DND-41 (cell line): Measurements from ENCODE around the gene WWP2.

ENCODE experiments used
- ATAC-seq: fragments of 200-7000 bp; cut with Tn5 transposase; 3 replicates; pipeline ENCODE4 v1.9.1; 2021; ENCODE audit warnings: low read depth; ENCODE audit not compliant: insufficient read depth
- DNase-seq: peaks from one replicate; pipeline ENCODE4 v3.0.0-alpha.2; 2020
- H2AFZ ChIP-seq: 2 replicates; pipeline ENCODE4 v1.6.0; 2012; ENCODE audit warnings: low read depth, low read length
- H3K27ac ChIP-seq: 2 replicates; pipeline ENCODE4 v1.5.1; 2012; ENCODE audit warnings: low read length, inconsistent platforms
- H3K27me3 ChIP-seq: fragments of 200-600 bp; sonication (generic); 2 replicates; pipeline ENCODE4 v1.6.0; 2012; ENCODE audit warnings: low read length, mild to moderate bottlenecking, inconsistent platforms; ENCODE audit not compliant: insufficient read depth, poor library complexity
- H3K36me3 ChIP-seq: 2 replicates; pipeline ENCODE4 v1.5.1; 2012; ENCODE audit warnings: low read length, inconsistent platforms; ENCODE audit not compliant: insufficient read depth
- H3K4me1 ChIP-seq: 2 replicates; pipeline ENCODE4 v1.5.1; 2012; ENCODE audit warnings: mild to moderate bottlenecking, low read length; ENCODE audit not compliant: insufficient read depth
- H3K4me2 ChIP-seq: 2 replicates; pipeline ENCODE4 v1.6.0; 2012; ENCODE audit warnings: mild to moderate bottlenecking, moderate library complexity, low read length, inconsistent platforms; ENCODE audit not compliant: insufficient read depth
- H3K4me3 ChIP-seq, 2 experiments: fragments of 200-600 bp in 1 of 2; shearing (Covaris generic) in 1 of 2; 2 replicates each; pipeline ENCODE4 v1.5.1; 2012 to 2016; ENCODE audit warnings: inconsistent platforms in 2 of 2, low read length in 2 of 2, mild to moderate bottlenecking in 2 of 2, low read depth in 1 of 2, moderate library complexity in 1 of 2
- H3K79me2 ChIP-seq: 2 replicates; pipeline ENCODE4 v1.6.0; 2012; ENCODE audit warnings: low read length, inconsistent platforms; ENCODE audit not compliant: insufficient read depth
- H3K9ac ChIP-seq: 2 replicates; pipeline ENCODE4 v1.6.0; 2012; ENCODE audit warnings: low read depth, mild to moderate bottlenecking, inconsistent platforms, low read length, moderate library complexity
- H3K9me3 ChIP-seq: 2 replicates; pipeline ENCODE4 v1.5.1; 2012; ENCODE audit warnings: low read length, moderate library complexity, mild to moderate bottlenecking, inconsistent platforms; ENCODE audit not compliant: insufficient read depth, severe bottlenecking
- H4K20me1 ChIP-seq: 2 replicates; pipeline ENCODE4 v1.6.0; 2012; ENCODE audit warnings: low read length; ENCODE audit not compliant: insufficient read depth
- EZH2 ChIP-seq: IDR thresholded peaks from 3 replicates; pipeline ENCODE4 v1.6.1; 2012; ENCODE audit warnings: borderline replicate concordance, low read depth, mild to moderate bottlenecking, moderate library complexity, low read length, inconsistent platforms; ENCODE audit not compliant: severe bottlenecking
- TF ChIP-seq, protein P1 (sequence below): IDR thresholded peaks from 2 replicates; pipeline ENCODE4 v1.5.1; 2012; ENCODE audit warnings: borderline replicate concordance, low read length, moderate library complexity, mild to moderate bottlenecking; ENCODE audit not compliant: poor library complexity, severe bottlenecking; ENCODE audit errors: extremely low read depth

WWP2 gene

DNA sequence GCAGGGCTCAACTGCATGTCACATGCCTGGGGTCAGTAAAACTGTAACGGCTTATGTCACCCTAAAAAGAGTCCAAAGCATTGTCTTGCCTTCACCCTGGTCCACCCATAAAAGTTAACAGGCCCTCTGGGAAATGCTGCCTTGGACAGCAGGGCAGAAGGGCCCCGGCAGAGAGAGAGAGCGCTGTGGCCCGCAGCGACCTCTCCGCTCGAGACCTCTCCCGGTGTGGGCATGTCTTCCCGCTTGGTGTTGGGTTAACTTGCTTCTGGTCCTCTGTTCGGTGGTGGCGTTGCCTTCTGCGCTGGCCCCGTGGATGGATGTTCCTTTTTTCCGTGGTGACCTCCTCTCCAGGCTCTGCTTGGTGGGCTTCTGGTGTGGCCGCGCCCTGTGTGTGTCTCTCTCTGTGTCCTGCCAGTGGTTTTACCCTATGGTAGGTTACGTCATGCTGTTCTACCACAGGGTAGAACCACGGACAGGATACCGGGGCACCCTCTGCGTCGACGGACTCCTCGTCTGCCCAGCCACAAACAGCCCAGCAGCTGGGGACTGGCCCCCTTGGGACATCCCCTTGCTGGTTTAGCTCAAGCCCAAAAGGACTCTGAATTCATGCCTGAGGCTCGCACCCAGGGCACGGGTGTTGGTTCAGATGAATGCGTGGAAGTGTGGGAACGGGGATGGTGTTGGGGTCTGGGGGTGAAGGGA is 170.7 kb downstream of the WWP2 start:
- Histone ChIP-seq H3K27ac (no peak overlapping the region), H4K20me1 (no peaks in the 10 kb centered on the region), H2AFZ (no peak overlapping the region), H3K4me1 (no peaks in the 10 kb centered on the region), H3K4me2 (no peak overlapping the region), H3K79me2 (no peaks in the 10 kb centered on the region), H3K9me3 (no peaks in the 10 kb centered on the region), H3K4me3 (no peak overlapping the region), H3K36me3 (peaks cover 24% of the 10 kb centered on the region), H3K9ac (no peak overlapping the region), H3K27me3 (no peaks in the 10 kb centered on the region)
- TF ChIP-seq EZH2: no peak
- TF ChIP-seq, protein P1, sequence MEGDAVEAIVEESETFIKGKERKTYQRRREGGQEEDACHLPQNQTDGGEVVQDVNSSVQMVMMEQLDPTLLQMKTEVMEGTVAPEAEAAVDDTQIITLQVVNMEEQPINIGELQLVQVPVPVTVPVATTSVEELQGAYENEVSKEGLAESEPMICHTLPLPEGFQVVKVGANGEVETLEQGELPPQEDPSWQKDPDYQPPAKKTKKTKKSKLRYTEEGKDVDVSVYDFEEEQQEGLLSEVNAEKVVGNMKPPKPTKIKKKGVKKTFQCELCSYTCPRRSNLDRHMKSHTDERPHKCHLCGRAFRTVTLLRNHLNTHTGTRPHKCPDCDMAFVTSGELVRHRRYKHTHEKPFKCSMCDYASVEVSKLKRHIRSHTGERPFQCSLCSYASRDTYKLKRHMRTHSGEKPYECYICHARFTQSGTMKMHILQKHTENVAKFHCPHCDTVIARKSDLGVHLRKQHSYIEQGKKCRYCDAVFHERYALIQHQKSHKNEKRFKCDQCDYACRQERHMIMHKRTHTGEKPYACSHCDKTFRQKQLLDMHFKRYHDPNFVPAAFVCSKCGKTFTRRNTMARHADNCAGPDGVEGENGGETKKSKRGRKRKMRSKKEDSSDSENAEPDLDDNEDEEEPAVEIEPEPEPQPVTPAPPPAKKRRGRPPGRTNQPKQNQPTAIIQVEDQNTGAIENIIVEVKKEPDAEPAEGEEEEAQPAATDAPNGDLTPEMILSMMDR: no peak
- DNase-seq (no peak), ATAC-seq (no peak)

DNA sequence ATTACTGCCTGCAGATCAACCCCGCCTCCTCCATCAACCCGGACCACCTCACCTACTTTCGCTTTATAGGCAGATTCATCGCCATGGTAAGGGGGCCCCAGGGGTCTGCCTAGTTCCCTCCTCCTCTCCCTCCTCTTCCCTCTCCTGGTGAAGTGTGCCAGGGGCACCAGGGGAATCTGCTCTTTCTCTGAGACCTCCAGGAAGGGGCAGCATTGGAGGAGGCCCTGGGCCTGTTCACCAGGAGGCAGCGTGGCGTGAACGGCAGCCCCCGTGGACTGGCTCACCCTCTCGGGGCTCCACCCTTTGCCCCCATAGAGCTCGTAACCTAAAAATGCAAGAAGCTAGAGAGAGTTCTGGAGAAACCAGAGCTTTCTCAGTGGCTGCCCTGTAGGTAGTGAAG is 171.9 kb downstream of the WWP2 start:
- Histone ChIP-seq H3K9ac (no peak overlapping the region), H3K36me3 (peaks cover 29% of the 10 kb centered on the region), H3K4me3 (no peak overlapping the region), H2AFZ (no peak overlapping the region), H3K27me3 (no peaks in the 10 kb centered on the region), H4K20me1 (no peaks in the 10 kb centered on the region), H3K9me3 (no peaks in the 10 kb centered on the region), H3K79me2 (no peaks in the 10 kb centered on the region), H3K27ac (no peak overlapping the region), H3K4me1 (no peaks in the 10 kb centered on the region), H3K4me2 (no peak overlapping the region)
- no peak for TF ChIP-seq EZH2
- TF ChIP-seq, protein P1: no peak
- ATAC-seq (no peak), DNase-seq (no peak)

DNA sequence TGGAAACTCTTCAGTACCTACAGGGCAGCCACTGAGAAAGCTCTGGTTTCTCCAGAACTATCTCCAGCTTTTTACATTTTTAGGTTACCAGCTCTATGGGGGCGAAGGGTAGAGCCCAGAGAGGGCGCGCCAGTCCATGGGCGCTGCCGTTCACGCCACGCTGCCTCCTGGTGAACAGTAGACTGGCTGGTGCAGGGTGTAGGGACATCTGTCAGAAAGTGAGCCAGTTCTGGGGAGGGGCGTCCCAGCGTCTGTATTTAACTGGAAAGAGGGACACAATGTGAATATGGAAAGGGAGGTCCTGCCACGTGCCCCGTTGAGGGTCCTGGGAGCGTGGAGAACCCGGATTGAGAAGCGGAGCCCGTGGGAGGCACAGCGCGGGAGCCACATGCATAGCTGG is 172.6 kb downstream of the WWP2 start:
- no peaks in the 10 kb centered on the region for H3K27me3 ChIP-seq
- no peak for TF ChIP-seq EZH2
- TF ChIP-seq, protein P1: no peak
- peaks cover 36% of the 10 kb centered on the region for H3K36me3 ChIP-seq
- H4K20me1 ChIP-seq: no peaks in the 10 kb centered on the region
- no peak overlapping the region for H3K4me3 ChIP-seq
- no peak overlapping the region for H3K4me2 ChIP-seq
- no peaks in the 10 kb centered on the region for H3K9me3 ChIP-seq
- no peaks in the 10 kb centered on the region for H3K79me2 ChIP-seq
- DNase-seq (no peak), ATAC-seq (no peak)
- no peak overlapping the region for H3K27ac ChIP-seq
- no peak overlapping the region for H2AFZ ChIP-seq
- H3K9ac ChIP-seq: no peak overlapping the region
- no peaks in the 10 kb centered on the region for H3K4me1 ChIP-seq

DNA sequence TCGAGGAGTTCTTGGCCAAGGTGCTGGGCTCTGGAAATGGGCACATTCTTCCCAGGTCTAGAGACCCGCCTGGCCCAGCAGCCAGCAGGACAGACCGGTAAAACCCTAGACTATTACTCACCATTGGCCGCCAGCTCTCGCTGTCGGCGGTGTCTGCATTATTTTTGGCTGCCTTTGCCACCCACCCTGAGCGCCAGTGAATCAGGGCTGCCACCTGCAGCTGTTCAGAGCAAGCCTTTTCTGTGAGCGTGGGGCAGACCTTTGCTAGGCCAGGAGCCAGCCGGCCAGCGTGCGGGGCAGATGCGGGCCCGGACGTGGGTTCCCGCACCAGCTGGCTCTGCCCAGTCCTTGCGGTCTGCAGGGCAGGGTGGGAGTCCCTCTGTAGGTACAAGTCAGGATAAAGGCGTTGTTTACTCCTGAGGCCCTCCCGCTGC is 173.2 kb downstream of the WWP2 start:
- Histone ChIP-seq H4K20me1 (no peaks in the 10 kb centered on the region), H2AFZ (no peak overlapping the region), H3K9me3 (no peaks in the 10 kb centered on the region), H3K27me3 (no peaks in the 10 kb centered on the region), H3K4me2 (no peak overlapping the region), H3K4me1 (no peaks in the 10 kb centered on the region), H3K9ac (no peak overlapping the region), H3K36me3 (peaks cover 42% of the 10 kb centered on the region), H3K4me3 (no peak overlapping the region), H3K79me2 (no peaks in the 10 kb centered on the region), H3K27ac (no peak overlapping the region)
- TF ChIP-seq EZH2: no peak
- TF ChIP-seq, protein P1: no peak
- ATAC-seq: no peak
- DNase-seq: no peak
